Smooth muscle cell (in vitro differentiated cells): ENCODE data around the gene AP5B1. TPM values are rescaled to one million over a fixed set of nuclear protein-coding genes. Genes with fewer than 3 reads are reported as not detected.

Source experiments
- DNase-seq: peaks from one replicate; lab custom pipeline; 2025; ENCODE audit not compliant: unreplicated experiment; lab: John Stamatoyannopoulos, UW
- H2AFZ ChIP-seq: fragments of 200-600 bp; sonication (generic); 2 replicates; pipeline ENCODE4 v1.6.0; 2016; ENCODE audit warnings: antibody characterized with exemption, low read depth, mild to moderate bottlenecking
- H3F3A ChIP-seq: fragments of 200-600 bp; sonication (generic); 2 replicates; pipeline ENCODE4 v1.6.0; 2017; ENCODE audit warnings: antibody characterized with exemption, low read depth
- H3K27ac ChIP-seq: fragments of 200-600 bp; sonication (generic); 2 replicates; pipeline ENCODE4 v1.5.1; 2016; ENCODE audit warnings: low read depth, mild to moderate bottlenecking
- H3K27me3 ChIP-seq: fragments of 200-600 bp; sonication (generic); 2 replicates; pipeline ENCODE4 v1.6.1; 2016; ENCODE audit warnings: low read depth, mild to moderate bottlenecking
- H3K36me3 ChIP-seq: fragments of 200-600 bp; sonication (generic); 2 replicates; pipeline ENCODE4 v1.5.1; 2016; ENCODE audit warnings: low read depth
- H3K4me1 ChIP-seq: fragments of 200-600 bp; sonication (generic); 2 replicates; pipeline ENCODE4 v1.5.1; 2016; ENCODE audit warnings: low read depth
- H3K4me2 ChIP-seq: fragments of 200-600 bp; sonication (generic); 2 replicates; pipeline ENCODE4 v1.6.0; 2016; ENCODE audit warnings: mild to moderate bottlenecking
- H3K4me3 ChIP-seq: fragments of 200-600 bp; sonication (generic); 2 replicates; pipeline ENCODE4 v1.5.1; 2016; ENCODE audit warnings: mild to moderate bottlenecking
- H3K79me2 ChIP-seq: fragments of 200-600 bp; sonication (generic); 2 replicates; pipeline ENCODE4 v1.6.0; 2016; ENCODE audit warnings: low read depth, mild to moderate bottlenecking
- H3K9ac ChIP-seq: fragments of 200-600 bp; sonication (generic); 2 replicates; pipeline ENCODE4 v1.6.0; 2016; ENCODE audit warnings: low read depth
- H3K9me3 ChIP-seq: fragments of 200-600 bp; sonication (generic); replicated peaks from 2 replicates; pipeline ENCODE4 v1.5.1; 2016; ENCODE audit warnings: low read depth
- H4K20me1 ChIP-seq: fragments of 200-600 bp; sonication (generic); 2 replicates; pipeline ENCODE4 v1.6.0; 2016; ENCODE audit warnings: low read depth
- CTCF ChIP-seq: fragments of 200-600 bp; sonication (generic); IDR thresholded peaks from 2 replicates; pipeline ENCODE4 v1.5.1; 2017; ENCODE audit warnings: borderline replicate concordance, mild to moderate bottlenecking, antibody characterized with exemption; ENCODE audit not compliant: insufficient read depth, poor library complexity, severe bottlenecking
- WGBS: methylation state at CpG from one replicate; pipeline ENCODE4 v1.1.7; 2016; ENCODE audit warnings: low lambda C conversion rate; 5-methylcytosine and 5-hydroxymethylcytosine counted together
- polyA plus RNA-seq: library from polyadenylated mRNA; unstranded; fragments of >200 nt; fragmentation: Nextera tagmentation; extraction: Ambion mirVana; gene quantifications from 2 replicates; pipeline ENCODE4 v1.2.1, GENCODE V29; 2016
- total RNA-seq: library from RNA; depleted of rRNA; stranded (reverse); fragments of >200 nt; gene quantifications from 2 replicates; pipeline ENCODE4 v1.2.3, GENCODE V29; 2014

AP5B1 gene
- total and polyA plus RNA-seq, 2 experiments from 2014 or later: 6.2 to 7.7 TPM

GRCh38 chr11:65744699-65745042 is 36.1 kb downstream of the AP5B1 start:
- Histone ChIP-seq H3K27ac (no peak overlapping the region), H2AFZ (no peak overlapping the region), H3K4me3 (no peak overlapping the region), H3F3A (no peaks in the 10 kb centered on the region), H3K9ac (no peak overlapping the region), H3K79me2 (no peaks in the 10 kb centered on the region), H3K36me3 (no peaks in the 10 kb centered on the region), H3K4me1 (no peaks in the 10 kb centered on the region), H3K9me3 (no peaks in the 10 kb centered on the region), H3K27me3 (peaks cover 12% of the 10 kb centered on the region), H3K4me2 (no peak overlapping the region), H4K20me1 (no peaks in the 10 kb centered on the region)
- no peak for DNase-seq
- no peak for TF ChIP-seq CTCF
- WGBS: 83% methylated on average over 8 of the region's 8 CpGs

- Histone ChIP-seq H3K4me2 (no peak overlapping the region), H3K27ac (no peak overlapping the region), H3K9ac (no peak overlapping the region), H3K4me3 (no peak overlapping the region), H3K36me3 (no peaks in the 10 kb centered on the region), H4K20me1 (no peaks in the 10 kb centered on the region), H3K79me2 (no peaks in the 10 kb centered on the region), H3K9me3 (no peaks in the 10 kb centered on the region), H3F3A (no peaks in the 10 kb centered on the region), H2AFZ (no peak overlapping the region), H3K4me1 (no peaks in the 10 kb centered on the region), H3K27me3 (peaks cover 7% of the 10 kb centered on the region)
- TF ChIP-seq CTCF: peak; percentile 25
- DNase-seq: no peak
- WGBS: 82% methylated on average over 18 of the region's 18 CpGs
Observed at GRCh38 chr11:65744026-65744698, 36.6 kb downstream of the AP5B1 start.

GRCh38 chr11:65743681-65744025 is 37.1 kb downstream of the AP5B1 start:
- Histone ChIP-seq H2AFZ (no peak overlapping the region), H3K9me3 (no peaks in the 10 kb centered on the region), H3K36me3 (no peaks in the 10 kb centered on the region), H3K27ac (no peak overlapping the region), H3K4me1 (no peaks in the 10 kb centered on the region), H3K4me2 (no peak overlapping the region), H3K27me3 (peaks cover 2% of the 10 kb centered on the region), H4K20me1 (no peaks in the 10 kb centered on the region), H3K4me3 (no peak overlapping the region), H3K79me2 (no peaks in the 10 kb centered on the region), H3F3A (no peaks in the 10 kb centered on the region), H3K9ac (no peak overlapping the region)
- no peak for TF ChIP-seq CTCF
- 78% methylated on average over 10 of the region's 10 CpGs for WGBS
- DNase-seq: no peak

GRCh38 chr11:65742353-65742752 is 38.4 kb downstream of the AP5B1 start:
- Histone ChIP-seq H3F3A (no peaks in the 10 kb centered on the region), H3K27me3 (no peaks in the 10 kb centered on the region), H4K20me1 (no peaks in the 10 kb centered on the region), H3K79me2 (no peaks in the 10 kb centered on the region), H3K4me2 (no peak overlapping the region), H3K9me3 (no peaks in the 10 kb centered on the region), H3K9ac (no peak overlapping the region), H3K36me3 (no peaks in the 10 kb centered on the region), H3K27ac (no peak overlapping the region), H3K4me3 (no peak overlapping the region), H2AFZ (no peak overlapping the region), H3K4me1 (no peaks in the 10 kb centered on the region)
- WGBS: 95% methylated on average over 1 of the region's 1 CpG
- TF ChIP-seq CTCF: no peak
- DNase-seq: no peak
